LNCaP clone FGC (cell line): ENCODE results near the gene MRGPRX4.
"Not testable (repeated sequence)": the region's sequence is repeated elsewhere in the genome, so short reads cannot be mapped to it uniquely, and the experiment has no call there.

Experiments used
- DNase-seq: peaks from one replicate; pipeline ENCODE4 v3.0.0-alpha.2; 2011; ENCODE audit warnings: low read depth
- H3K4me3 ChIP-seq: 2 replicates; pipeline ENCODE4 v1.5.1; 2011; ENCODE audit warnings: mild to moderate bottlenecking, low read depth, low read length, control low read depth
- TF ChIP-seq, protein P1 (sequence below): IDR thresholded peaks from 2 replicates; pipeline ENCODE4 v1.5.1; 2012; ENCODE audit warnings: mild to moderate bottlenecking; ENCODE audit not compliant: control insufficient read depth, insufficient read depth; ENCODE audit errors: extremely low read depth

MRGPRX4 gene

DNA sequence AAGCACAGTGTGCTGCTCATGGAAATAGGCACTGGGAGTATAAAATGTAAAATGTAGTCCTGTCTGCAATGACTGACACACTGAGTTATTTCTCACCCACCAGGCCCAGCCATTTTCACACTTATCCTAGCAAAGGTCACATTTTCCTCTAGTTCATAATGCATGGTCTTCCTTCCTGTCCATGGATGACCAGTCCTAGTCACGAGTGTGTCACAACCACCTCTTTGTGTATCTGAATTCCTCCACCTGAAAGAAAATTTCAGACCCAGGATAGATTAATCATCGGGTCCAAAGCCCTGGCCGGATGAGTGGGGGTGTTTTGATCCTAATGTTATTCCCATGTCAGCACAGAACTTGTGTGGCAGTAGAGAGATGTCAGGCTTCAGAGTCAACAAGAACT lies at the start of gene MRGPRX4:
MRGPRX4 (plus strand) TSS at position 172 of the 400 bp plus-strand sequence. CDS start 420 bp downstream, outside the sequence.
- no peak for DNase-seq
- TF ChIP-seq, protein P1, sequence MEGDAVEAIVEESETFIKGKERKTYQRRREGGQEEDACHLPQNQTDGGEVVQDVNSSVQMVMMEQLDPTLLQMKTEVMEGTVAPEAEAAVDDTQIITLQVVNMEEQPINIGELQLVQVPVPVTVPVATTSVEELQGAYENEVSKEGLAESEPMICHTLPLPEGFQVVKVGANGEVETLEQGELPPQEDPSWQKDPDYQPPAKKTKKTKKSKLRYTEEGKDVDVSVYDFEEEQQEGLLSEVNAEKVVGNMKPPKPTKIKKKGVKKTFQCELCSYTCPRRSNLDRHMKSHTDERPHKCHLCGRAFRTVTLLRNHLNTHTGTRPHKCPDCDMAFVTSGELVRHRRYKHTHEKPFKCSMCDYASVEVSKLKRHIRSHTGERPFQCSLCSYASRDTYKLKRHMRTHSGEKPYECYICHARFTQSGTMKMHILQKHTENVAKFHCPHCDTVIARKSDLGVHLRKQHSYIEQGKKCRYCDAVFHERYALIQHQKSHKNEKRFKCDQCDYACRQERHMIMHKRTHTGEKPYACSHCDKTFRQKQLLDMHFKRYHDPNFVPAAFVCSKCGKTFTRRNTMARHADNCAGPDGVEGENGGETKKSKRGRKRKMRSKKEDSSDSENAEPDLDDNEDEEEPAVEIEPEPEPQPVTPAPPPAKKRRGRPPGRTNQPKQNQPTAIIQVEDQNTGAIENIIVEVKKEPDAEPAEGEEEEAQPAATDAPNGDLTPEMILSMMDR: no peak
- H3K4me3 ChIP-seq: no peak within 1 kb of the TSS

DNA sequence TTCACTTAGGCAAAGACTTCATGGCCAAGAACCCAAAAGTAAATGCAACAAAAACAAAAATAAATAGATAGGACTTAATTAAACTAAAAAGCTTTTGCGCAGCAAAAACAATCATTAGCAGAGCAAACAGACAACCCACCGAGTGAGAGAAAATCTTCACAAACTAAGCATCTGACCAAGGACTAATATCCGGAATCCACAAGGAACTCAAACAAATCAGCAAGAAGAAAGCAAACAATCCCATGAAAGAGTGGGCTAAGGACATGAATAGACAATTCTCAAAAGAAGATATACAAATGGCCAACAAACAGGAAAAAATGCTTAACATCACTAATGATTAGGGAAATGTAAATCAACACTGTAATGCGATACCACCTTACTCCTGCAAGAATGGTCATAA lies 41.5 kb upstream of the MRGPRX4 start:
- not testable (repeated sequence) for H3K4me3 ChIP-seq, DNase-seq

DNA sequence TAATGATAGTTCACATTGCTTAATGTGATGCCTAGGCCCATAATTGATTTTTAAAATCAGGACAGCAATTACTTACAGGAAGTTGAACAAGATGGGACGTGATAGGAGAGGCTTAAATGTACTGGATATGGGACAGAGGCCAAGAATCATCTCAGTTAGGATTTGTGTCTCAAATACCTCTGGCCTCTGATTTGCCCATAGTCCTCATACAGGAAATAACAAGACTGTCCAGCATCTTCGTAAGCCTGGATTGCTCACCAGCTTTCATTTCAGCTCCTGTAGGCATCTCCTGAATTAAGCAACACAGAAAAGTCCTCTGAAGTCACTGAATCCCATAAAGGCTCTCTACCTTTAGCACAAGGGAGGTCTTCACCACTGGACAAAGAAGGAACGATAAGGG lies 40.3 kb upstream of the MRGPRX4 start, which contains the start of gene MRGPRX3:
MRGPRX3 (plus strand) TSS at position 231 of the 400 bp plus-strand sequence. CDS start 4,632 bp downstream, outside the sequence.
- TF ChIP-seq, protein P1: no peak
- no peak within 1 kb of the TSS for H3K4me3 ChIP-seq
- no peak for DNase-seq

DNA sequence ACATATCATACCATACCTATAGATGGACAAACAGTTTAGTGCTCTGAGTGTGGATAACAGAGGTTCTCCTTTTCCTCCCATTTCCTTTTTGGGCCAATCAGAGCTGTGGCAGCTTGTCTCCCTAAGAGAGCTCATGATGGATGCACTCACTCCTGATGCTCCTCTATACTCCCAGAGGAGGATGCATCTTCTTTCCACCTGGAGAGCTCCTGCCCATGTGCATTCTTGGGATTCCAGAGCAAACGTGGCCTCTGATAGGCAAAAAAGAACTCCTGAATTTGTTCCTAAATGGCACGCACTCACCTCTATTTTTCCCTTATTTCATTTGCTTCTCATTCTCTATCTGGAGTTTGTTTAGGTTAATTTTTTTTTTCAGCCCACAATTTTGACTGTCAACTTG lies 37.3 kb upstream of the MRGPRX4 start:
- no peak overlapping the region for H3K4me3 ChIP-seq
- TF ChIP-seq, protein P1: no peak
- no peak for DNase-seq

DNA sequence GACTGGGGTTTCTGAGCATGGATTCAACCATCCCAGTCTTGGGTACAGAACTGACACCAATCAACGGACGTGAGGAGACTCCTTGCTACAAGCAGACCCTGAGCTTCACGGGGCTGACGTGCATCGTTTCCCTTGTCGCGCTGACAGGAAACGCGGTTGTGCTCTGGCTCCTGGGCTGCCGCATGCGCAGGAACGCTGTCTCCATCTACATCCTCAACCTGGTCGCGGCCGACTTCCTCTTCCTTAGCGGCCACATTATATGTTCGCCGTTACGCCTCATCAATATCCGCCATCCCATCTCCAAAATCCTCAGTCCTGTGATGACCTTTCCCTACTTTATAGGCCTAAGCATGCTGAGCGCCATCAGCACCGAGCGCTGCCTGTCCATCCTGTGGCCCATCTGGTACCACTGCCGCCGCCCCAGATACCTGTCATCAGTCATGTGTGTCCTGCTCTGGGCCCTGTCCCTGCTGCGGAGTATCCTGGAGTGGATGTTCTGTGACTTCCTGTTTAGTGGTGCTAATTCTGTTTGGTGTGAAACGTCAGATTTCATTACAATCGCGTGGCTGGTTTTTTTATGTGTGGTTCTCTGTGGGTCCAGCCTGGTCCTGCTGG lies 35.3 kb upstream of the MRGPRX4 start:
- DNase-seq: no peak
- TF ChIP-seq, protein P1: no peak
- no peak overlapping the region for H3K4me3 ChIP-seq

DNA sequence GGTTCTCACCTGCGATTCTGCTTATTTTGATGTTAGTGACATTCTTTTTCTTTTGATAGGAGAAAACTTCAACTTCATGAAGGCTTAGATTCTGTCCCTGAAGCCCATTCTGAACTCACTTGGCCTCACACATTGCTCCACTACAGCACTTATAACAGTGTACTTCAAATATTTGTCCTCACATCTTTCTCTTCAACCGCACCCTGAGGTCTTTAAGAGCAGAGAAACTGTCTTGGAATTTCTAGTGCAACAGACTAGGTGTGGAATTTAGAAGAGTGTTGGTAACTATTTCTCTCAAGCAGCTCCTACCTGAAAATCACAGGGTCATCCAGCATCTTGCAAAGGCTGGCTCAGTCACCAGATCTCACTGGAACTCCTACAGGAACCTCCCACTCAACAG lies 32.5 kb upstream of the MRGPRX4 start:
- TF ChIP-seq, protein P1: no peak
- no peak for DNase-seq

DNA sequence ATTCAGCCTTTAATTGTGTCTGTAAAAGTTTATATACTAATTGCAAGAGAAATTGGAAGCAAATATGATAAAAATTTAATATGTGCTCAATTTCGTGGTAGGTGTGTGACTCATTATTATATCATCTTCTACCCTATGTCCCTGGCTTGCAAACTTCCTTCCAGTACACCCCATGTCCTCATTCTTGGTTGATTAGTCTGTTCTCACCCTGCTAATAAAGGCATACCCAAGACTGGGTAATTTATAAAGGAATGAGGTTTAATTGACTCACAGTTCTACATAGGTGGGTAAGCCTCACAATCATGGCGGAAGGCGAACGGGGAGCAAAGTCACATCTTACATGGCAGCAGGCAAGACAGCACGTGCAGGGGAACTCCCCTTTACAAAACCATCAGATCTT lies 28.4 kb upstream of the MRGPRX4 start:
- H3K4me3 ChIP-seq: no peak overlapping the region
- TF ChIP-seq, protein P1: no peak
- no peak for DNase-seq

More for the DNA sequence above, 32.5 kb upstream of the MRGPRX4 start:
- no peak overlapping the region for H3K4me3 ChIP-seq
